GM08714 (cell line): ENCODE results near the gene TRIP4.
A peak's percentile ranks its signal among the peaks of the same experiment; 100 is the strongest.

Experiments
- H3K4me3 ChIP-seq: fragments of 200-500 bp; sonication (Bioruptor generic); 2 replicates; pipeline ENCODE4 v1.5.1; 2014; ENCODE audit warnings: mild to moderate bottlenecking, low read length, inconsistent platforms
- ZNF274 ChIP-seq: IDR thresholded peaks from 2 replicates; pipeline ENCODE4 v1.6.1; 2012; ENCODE audit warnings: mild to moderate bottlenecking, low read depth, low read length

Gene TRIP4

GRCh38 chr15:64447536-64448315 lies 60.1 kb downstream of the TRIP4 start:
- no peak for TF ChIP-seq ZNF274
- peak overlapping the region; percentile 4; the same call in 1 of the 2 replicates for H3K4me3 ChIP-seq

GRCh38 chr15:64452988-64453688 lies 65.5 kb downstream of the TRIP4 start:
- H3K4me3 ChIP-seq: no peak overlapping the region
- TF ChIP-seq ZNF274: no peak

DNA sequence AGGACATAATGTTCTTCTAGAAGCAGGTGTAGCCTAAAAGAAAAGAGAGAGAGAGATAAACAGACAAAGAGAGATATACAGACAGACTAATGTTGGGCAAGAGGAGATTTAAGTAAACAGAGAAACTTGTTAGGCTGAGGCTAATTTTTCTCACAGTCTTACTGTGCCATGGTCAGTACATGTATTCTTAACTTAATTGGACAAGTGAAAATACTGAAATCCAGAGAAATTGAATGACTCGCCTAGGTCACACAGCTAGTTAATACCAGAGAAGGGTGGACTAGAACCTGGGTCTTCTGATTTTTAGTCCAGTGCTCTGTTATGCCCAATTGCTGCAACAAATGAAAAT lies 66.0 kb downstream of the TRIP4 start:
- H3K4me3 ChIP-seq: no peak overlapping the region
- no peak for TF ChIP-seq ZNF274

GRCh38 chr15:64454282-64454681 lies 66.6 kb downstream of the TRIP4 start:
- no peak overlapping the region for H3K4me3 ChIP-seq
- no peak for TF ChIP-seq ZNF274

DNA sequence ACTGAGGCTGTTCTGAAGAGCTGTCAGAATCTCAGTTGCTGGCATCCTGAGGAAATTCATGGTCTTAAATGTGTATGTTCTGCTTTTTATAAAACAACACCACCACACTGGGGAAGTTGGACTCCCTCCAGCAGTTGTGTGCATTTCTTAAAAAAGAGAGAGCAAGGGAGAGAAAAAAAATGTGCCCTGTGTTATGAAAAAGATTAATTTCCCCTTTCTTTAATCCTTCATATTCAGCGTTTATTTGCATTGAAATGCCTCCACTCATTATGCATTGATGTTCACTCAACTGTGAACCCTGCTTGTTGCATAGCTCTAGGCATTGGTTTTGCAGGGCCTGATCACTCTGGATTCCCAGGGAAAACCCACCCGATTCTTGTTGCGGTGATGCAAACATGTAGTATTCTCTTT lies 68.3 kb downstream of the TRIP4 start:
- TF ChIP-seq ZNF274: no peak

DNA sequence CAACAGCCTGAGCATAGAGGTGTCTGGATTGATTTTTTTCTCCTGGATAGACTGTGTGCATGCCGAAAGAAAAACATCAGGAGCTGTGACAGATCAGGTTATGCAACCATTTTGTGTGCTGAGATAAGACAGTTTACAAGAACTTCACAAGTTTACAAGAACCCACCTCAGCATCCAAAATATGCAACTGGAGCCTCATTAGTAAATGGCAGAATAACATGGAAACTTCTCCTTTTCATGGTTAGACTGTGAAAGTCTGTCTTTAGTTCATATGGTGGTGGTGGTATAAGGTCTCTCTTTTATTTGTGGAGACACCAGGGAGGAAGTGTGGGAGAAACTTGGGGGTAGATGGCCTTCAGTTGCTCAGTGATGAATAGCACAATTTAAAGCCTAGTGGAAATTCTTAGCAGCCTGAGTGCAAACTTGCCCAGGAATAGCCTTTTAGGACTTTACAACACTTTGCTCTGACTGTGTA lies 69.0 kb downstream of the TRIP4 start:
- H3K4me3 ChIP-seq: no peak overlapping the region
- no peak for TF ChIP-seq ZNF274

More for the DNA sequence above, 68.3 kb downstream of the TRIP4 start:
- no peak overlapping the region for H3K4me3 ChIP-seq

DNA sequence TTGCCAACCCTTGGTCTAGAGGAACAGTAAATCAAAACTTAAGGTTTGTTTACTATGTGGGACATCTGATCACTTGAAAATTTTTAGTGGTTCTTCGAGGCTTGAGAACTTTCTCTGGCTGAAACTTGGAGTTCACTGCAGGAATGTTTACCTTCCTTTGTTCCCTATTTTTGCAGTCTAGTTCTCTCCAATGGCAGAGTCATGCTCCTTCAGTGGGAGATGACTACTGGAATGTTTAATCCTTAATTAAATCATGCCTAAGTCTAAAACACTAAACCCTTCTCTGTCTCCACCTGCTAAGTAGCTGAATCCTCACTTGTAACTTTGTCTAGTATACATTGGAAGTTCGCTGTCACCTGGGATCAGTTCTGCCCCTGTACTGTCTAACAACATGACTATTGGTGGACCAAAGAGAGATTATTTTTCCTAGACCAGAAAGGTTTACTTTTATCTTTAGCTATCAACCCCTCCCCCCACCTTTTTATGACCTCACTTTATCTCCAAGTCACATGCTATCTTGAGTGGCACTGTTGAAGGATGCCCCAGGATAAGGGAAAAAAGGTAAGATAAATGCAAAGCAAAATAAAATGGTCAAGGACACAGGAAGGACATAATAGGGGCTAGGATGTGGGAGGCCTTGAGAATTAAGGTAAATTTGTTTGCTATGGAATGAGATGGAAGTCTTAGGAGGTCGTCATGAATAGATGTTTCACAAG lies 71.6 kb downstream of the TRIP4 start:
- TF ChIP-seq ZNF274: no peak
- H3K4me3 ChIP-seq: no peak overlapping the region

DNA sequence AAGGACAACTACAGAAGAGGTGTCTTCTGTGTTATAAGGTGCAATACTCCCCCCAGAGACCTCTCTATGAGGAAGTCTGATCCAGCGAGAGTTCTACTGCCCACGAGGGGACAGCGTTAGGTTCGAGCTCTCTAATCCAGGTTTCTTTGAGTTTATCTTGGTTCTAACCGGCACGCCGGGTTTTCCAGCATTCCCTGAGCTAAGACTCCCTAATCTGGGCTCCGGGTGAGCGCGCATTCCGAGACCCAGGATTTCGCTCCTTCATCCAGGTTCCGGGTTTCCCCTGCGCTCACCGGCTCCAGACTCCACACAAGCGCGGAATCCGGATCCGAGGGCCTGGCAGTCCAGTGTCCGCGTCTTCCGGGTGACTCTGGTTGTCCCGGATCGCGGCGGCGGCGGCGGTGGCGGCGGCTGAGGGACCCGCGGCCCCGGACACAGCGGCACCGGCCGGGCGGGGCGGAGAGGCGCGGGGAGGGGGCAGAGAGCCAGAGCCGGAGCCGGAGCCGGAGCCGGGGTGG lies 72.6 kb downstream of the TRIP4 start, which contains the start of gene ZNF609:
ZNF609 (plus strand) TSS at position 373 of the 518 bp plus-strand sequence. CDS start 38,842 bp downstream, outside the sequence.
- no peak for TF ChIP-seq ZNF274
- H3K4me3 ChIP-seq: peak within 1 kb of the TSS; percentile 89

GRCh38 chr15:64460724-64461720 lies 73.4 kb downstream of the TRIP4 start:
- no peak for TF ChIP-seq ZNF274

DNA sequence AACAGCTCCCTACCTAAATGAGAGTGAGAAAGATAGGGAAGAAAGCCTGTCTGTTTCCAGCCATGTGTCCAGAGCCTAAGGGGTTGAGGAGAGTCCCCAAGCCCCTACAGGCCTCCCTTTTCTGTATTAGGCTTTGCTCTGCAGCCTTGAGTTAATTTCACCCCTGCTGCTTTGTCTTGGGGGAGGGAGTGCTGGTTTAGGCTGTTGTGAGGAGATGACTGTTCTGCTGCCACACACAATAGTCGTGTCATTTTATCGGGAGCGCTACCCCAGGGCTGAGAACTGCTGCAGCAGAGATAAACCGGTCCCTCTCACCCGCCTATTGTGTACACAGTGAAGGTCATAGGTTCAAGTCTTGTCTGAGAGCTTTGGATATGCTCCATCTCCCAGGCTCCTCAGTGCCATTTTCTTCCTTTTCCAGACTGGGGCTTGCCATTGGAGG lies 74.1 kb downstream of the TRIP4 start:
- TF ChIP-seq ZNF274: no peak
- H3K4me3 ChIP-seq: peak overlapping the region; percentile 89

More at GRCh38 chr15:64460724-64461720, 73.4 kb downstream of the TRIP4 start:
- peak overlapping the region; percentile 89 for H3K4me3 ChIP-seq

- H3K4me3 ChIP-seq: peak overlapping the region; percentile 89; the same call in 1 of the 2 replicates
- TF ChIP-seq ZNF274: no peak
Observed at GRCh38 chr15:64462492-64462891, 74.9 kb downstream of the TRIP4 start.

GRCh38 chr15:64464276-64465005 lies 76.8 kb downstream of the TRIP4 start:
- TF ChIP-seq ZNF274: no peak
- peak overlapping the region; percentile 26; the same call in 1 of the 2 replicates for H3K4me3 ChIP-seq
